SIG-M5 treated with dmso at 0.1 percent for 504 hours (cell line): ENCODE data around the gene GDPD1.
"Not testable (repeated sequence)": the region's sequence is repeated elsewhere in the genome, so short reads cannot be mapped to it uniquely, and the experiment has no call there.

Experiments
- DNase-seq: peaks from one replicate; lab custom pipeline; 2025; ENCODE audit not compliant: unreplicated experiment; lab: John Stamatoyannopoulos, UW

GDPD1 gene

DNA sequence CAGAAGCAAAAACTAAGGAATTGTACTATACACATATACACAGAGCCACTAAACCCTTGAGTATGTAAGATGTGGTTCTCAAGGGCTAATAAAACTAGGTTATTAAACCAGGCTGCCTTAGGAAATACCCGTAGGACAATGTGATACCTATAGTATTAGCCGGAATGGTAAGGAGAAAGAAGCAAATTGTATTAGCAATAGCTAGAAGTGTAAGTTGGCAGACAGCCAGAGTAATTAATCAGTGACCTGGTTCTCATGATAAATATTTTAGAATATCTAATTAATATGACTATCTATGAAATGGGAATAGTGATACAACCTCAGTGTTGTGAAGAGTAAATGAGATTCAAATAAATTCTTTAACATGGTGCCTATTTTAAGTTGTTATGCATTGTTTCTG, 18.6 kb downstream of the GDPD1 start:
- DNase-seq, result no peak

DNA sequence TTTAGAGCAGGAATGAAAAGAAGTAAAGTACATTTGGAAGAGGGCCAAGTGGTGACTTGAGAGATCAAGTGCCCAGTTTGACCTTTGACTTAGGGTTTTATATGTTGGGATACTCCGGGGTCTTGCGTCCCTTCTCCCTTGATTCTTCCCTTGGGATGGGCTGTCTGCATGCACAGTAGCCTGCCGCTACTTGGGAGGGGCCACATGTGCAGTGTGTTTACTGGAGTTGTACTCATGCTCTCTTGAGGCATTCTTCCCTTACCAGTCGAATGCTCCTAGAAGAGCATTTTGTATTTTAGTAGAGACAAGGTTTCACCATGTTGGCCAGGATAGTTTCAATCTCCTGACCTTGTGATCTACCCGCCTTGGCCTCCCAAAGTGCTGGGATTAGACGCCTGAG, 23.8 kb downstream of the GDPD1 start:
- no peak for DNase-seq

DNA sequence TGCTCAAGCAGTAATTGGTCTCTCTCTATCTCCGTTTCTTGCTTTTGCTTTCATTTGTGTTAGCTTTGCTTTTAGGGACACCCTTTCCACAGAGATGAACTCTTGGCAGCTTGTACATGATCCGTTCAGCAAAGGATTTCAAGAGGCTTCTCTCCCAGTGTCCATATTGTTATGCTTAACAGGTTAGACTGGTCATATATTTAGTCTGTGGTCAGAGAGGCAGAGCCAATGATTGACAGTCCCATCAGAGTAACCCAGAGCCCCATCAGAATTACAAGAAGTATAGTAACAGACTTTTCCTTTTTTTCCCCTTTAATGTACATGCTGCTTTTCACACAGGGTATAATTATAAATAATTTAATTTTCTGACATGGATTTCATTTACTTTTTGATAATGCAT, 34.4 kb downstream of the GDPD1 start:
- peak; percentile 18 for DNase-seq

DNA sequence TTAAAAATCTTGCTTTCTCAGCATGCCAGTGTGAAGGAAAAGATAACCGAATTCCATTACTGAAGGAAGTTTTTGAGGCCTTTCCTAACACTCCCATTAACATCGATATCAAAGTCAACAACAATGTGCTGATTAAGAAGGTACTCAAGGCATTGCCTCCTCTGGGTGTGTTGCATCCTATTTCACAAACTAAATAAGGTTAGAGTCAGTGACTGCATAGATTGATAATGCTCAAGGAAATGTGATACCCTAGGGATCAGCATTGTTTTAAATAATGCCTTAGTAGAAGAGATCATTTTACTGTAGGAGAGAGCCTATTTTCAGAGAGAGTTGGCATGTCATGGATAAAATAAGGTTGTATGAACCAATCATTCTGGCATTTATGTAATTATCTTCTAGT, 36.8 kb downstream of the GDPD1 start:
- DNase-seq, result no peak

DNA sequence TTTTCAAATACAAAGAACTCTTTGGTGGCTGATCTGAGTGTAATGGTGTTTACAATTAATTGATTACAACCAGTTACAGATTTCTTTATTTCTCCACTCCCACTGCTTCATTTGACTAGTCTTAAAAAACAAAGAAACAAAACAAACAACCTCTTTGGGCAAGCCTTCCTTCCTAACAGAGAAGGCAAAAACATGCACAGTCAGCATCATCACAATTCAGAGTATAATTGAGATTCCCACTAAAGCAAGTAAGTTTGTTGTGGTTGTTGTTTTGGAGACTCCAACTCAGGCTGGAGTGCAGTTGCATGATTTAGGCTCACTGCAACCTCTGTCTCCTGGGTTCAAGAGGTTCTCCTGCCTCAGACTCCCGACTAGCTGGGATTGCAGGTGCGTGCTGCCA, 40.4 kb downstream of the GDPD1 start:
- DNase-seq, result no peak

DNA sequence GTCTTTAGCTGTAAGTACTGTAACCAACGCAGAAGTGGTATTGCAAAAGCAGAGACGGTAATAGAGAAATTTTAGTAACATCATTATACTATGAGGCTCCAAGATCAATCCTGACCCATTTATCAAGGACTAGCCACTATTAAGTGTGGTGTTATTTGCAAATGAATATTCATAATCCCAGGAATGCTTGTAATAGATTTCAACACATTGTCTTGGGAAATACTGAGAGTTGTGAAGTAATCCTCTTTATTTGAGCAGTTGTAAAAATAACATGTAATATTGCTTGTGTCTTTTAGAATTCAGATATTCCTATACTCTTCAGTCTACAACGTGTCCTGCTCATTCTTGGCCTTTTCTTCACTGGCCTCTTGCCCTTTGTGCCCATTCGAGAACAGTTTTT, 46.4 kb downstream of the GDPD1 start:
- no peak for DNase-seq

DNA sequence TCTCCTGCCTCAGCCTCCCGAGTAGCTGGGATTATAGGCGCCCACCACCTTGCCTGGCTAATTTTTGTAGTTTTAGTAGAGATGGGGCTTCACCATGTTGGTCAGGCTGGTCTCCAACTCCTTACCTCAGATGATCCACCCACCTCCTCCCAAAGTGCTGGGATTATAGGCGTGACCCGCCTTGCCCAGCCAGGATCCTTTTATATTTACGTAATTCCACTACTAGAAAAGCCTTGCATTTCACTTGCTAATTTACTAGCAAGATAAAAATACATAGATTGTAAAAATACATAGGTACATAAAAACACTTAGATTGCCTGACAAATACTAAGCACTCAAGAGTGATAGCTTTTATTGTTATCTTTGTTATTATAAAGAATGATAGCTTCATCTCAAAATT, 47.5 kb downstream of the GDPD1 start:
- DNase-seq, result no peak

DNA sequence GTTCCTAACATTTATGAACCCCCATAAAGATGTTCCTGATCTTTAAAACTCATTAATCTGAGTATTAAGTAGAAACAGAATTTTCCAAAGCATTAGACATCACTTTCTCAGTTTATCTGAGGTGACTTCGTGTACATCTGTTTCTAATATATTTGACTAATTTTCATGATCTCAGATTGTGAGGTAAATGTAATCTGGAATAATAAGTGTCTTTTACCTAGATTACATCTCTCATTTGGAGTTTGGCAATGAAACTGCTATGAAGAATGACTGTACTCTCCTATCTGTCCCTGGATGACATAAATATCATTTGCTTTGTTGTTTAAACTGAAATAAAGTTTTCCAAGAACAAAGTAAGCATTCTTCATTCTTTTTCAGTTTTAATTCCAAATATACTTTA, 55.3 kb downstream of the GDPD1 start:
- DNase-seq, result no peak

DNA sequence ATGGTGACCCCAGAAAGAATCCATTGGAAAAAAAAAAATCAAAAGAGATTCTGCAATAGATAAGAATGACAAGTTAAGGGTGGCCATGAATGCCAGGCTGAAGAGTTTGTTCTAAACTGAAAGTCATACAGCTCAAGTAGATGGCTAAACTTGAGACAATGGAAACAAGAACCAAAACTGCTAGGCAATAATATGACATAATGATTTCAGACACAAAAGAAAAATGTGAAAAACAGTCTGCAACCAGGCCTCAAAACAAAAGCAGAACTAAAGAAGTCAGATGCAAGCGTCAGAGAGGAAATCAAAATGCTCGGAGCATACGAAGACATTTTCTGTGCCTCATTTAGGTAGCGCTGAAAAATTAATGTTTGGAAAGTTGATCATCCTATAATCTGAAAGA, 56.7 kb downstream of the GDPD1 start:
- DNase-seq, result peak; percentile 95

DNA sequence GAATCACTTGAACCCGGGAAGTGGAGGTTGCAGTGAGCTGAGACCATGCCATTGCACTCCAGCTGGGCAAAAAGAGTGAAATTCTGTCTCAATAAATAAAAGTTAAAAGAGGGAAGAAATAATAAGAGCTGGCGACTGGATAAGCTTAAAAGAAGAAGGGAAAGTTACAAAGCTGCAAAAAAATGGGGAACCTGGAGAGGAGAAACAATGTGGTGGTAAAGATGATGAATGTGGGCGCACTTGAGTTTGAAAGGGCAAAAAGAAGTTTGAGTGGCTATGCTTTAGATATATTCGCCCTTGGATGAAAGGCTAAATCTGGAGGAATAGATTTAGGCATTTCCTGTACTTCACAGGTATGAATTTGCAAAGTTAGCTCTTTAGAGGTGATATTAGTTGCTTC, 58.1 kb downstream of the GDPD1 start:
- peak; percentile 69 for DNase-seq

DNA sequence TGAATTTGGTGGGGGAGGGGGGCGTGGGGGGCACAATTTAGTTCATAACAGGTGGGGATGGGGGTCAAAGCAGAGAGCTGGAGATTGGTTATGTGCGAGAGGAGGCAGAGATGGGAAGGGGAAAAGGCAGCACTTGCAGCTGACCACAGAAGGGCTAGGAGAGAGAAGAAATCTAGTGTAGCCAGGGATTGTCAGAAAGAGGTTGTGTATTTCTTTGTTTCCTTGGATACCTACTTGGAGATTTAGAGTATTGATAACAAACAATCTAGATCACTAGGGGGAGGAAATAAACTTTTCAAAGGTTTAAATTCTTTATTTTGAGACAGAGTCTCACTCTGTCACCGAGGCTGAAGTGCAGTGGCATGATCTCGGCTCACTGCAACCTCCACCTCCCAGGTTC, 64.0 kb downstream of the GDPD1 start:
- no peak for DNase-seq

DNA sequence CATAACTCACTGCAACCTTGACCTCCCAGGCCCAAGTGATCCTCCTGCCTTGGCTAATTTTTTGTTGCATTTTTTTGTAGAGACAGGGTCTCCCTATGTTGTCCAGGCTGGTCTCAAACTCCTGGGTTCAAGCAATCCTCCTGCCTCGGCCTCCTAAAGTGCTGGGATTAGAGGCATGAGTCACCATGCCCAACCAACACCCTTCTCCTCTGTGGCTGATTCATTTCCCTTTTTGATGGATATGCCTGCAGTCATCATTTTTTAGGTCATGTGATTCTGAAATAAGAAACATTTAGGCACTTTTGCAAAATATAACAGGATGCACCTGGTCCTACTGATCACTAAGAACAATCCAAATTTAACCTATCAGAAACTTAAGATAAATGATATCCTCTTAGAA, 67.1 kb downstream of the GDPD1 start:
- DNase-seq, result peak; percentile 76

DNA sequence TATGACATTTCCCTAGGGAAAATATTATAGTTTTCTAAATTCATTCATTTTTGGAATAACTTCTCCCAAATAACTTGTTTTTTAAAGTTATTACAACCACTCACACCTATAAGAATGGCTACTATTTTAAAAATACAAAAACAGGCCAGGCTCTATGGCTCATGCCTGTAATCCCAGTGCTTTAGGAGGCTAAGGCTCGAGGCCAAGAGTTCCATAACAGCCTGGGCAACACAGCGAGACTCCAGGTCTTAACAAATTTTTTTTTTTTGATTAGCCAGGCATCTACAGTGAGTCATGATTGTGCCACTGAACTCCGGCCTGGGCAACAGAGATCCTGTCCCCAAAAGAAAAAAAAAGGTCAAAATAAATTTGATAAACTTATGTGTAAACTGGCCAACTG, 67.6 kb downstream of the GDPD1 start:
- DNase-seq, result no peak

DNA sequence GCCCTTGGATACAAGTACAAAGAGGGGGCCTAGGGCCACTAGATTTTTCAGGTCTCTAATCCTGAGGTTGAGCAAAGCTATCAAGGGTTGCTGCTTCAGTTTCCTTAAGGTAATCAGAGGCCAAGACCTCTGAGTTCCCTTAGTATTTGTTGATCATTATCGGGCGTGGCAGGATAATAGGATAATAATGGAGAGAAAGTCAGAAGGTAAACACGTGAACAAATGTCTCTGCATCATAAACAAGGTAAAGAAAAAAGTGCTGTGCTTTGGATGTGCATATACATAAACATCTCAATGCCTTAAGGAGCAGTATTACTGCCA, 69.6 kb downstream of the GDPD1 start:
- DNase-seq, result no peak

DNA sequence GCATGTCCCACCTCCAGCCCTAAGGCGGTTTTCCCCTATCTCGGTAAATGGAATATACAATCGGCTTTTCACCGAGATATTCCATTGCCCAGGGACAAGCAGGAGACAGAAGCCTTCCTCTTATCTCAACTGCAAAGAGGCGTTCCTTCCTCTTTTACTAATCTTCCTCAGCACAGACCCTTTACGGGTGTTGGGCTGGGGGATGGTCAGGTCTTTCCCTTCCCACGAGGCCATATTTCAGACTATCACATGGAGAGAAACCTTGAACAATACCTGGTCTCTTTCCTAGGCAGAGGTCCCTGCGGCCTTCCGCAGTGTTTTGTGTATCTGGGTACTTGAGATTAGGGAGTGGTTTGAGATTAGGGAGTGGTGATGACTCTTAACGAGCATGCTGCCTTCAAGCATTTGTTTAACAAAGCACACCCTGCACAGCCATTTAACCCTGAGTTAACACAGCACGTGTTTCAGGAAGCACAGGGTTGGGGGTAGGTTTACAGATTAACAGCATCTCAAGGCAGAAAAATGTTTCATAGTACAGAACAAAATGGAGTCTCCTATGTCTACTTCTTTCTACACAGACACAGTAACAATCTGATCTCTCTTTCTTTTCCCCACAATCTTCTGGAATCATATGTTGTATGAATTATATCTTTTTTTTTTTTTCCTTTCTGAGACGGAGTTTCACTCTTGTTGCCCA, 70.1 kb downstream of the GDPD1 start:
- not testable (repeated sequence) for DNase-seq

DNA sequence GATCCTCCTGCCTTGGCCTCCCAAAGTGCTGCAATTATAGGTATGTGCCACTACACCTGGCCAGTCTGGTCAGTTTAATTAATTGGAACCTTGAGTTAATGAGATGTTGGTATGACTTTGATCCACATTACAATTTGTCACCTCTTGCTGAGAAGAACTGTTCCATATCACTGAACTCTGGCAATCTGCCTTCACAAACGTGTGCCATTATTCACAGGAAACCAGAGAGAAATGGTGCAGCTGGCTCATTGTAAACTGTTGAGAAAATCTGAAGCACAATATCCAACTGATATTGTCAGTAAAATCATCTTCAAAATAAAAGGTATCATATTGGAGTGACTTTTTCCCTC, 71.8 kb downstream of the GDPD1 start:
- no peak for DNase-seq

DNA sequence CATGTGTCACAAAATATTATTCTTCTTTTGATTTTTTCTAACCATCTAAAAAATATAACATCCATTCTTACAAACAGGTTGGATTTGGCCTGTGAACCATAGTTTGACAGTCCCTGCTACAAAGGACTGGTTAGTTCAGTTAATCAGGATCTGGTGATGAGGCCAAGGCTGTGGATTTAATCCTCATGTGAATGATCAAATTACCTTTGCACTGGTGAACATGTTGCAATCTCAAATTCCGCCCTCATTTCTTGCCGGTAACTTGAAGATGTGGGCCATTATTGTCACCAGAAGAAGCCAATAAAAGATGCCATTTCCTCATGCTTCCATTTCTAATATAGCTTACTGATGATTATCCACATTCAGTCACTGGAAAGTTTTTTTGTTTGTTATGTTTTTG, 75.9 kb downstream of the GDPD1 start:
- DNase-seq, result peak; percentile 62

DNA sequence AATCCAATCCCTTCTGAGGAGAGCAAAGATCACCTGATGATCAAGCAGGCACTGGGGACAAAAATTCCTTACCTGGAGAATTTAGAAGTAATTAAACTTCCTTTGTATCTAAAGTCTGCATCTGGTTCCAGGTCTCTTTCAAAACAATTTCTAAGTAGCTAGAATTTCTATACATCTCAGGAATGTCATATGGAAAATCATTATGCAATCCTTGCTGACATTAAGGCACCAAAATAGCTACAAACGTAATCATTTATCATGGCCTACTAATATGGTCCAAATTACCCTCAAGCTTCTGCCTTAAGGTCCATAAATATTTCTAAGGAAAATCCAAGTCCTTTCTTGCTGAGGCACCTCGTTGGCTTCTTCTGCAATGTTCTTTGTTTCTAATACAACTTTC, 78.2 kb downstream of the GDPD1 start:
- no peak for DNase-seq

DNA sequence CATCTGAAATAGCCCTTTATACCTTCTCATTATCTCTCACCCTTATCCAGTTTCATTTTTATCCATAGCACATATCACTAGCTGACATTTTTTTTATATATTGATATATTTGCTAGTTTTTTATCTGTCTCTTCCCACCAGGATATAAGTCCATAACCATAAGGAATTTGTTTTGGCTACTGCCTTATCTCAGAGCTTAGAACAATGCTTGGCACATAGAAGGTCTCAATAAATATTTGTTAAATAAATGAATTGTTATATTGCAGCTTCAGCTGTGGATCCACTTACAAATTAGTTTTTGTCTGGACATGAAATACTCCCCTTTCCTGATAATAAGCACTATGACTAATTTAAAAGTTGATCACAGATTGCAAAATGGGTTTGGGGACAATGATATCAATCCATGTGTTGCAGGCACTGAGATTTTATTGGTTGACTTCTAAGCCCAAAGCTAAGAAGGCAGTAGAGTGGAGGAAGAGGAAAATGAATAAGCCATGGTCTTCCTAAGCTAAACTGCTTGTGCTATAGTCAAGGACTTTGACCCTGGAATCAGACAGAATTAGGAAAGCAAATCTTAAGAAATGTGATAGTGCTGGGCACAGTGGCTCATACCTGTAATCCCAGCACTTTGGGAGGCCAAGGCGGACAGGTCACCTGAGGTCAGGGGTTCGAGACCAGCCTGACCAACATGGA, 79.2 kb downstream of the GDPD1 start:
- DNase-seq, result no peak

DNA sequence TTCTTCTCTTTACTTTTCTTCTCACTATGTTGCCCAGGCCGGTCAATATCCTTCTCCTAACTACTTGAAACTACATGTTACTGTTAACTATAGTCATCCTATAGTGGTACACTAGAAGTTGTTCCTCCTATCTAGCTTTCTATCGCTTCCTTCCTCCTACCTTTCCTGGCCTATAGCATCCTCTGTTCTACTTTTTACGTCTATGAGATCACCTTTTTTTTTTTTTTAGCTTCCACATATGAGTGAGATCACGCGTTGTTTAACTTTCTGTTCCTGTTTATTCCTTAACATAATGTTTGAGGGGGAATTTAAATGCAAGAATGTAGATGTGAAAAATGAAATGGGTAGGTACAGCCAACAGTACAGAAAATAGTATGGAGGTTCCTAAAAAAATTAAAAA, 80.6 kb downstream of the GDPD1 start:
- DNase-seq, result peak; percentile 54

DNA sequence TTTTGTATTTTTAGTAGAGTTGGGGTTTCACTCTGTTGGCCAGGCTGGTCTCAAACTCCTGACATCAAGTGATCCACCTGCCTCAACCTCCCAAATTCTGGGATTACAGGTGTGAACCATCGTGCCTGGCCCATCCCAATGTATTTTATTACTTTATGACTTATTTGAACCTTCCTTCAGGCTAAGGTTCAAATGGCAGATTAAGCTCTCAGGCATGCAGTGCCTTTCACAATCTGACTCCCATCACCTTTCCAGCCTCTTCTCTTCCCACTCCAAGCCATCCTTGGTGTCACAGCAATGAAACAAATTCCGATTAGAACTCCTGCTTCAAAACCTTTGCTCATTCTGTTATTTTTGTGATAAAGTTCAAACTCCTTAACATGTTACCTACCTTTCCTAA, 84.5 kb downstream of the GDPD1 start:
- no peak for DNase-seq

DNA sequence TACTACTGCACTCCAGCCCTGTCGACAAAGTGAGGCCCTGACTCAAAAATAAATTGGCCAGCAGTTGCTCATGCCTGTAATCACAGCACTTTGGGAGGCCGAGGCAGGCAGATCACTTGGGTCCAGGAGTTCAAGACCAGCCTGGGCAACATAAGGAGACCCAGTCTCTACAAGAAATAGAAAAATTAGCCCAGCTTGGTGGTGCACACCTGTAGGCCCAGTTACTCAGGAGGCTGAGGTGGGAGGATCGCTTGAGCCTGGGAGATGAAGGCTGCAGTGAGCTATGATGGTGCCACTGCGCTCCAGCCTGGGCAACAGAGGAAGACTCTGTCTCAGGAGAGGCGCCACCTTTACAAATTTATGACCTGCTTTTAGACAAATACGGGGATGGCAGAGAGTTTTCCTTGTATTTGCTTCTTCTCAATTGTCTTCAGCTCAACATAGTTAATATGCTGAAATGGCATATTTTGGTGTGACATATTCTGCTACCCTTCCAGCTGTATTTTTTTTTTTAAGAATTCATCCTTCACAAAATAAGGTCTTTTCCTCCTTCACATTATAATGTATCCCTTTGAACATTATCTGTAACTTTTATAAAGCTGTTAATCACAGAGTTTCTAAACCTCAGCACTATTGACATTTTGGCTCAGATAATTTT, 90.1 kb downstream of the GDPD1 start:
- no peak for DNase-seq

DNA sequence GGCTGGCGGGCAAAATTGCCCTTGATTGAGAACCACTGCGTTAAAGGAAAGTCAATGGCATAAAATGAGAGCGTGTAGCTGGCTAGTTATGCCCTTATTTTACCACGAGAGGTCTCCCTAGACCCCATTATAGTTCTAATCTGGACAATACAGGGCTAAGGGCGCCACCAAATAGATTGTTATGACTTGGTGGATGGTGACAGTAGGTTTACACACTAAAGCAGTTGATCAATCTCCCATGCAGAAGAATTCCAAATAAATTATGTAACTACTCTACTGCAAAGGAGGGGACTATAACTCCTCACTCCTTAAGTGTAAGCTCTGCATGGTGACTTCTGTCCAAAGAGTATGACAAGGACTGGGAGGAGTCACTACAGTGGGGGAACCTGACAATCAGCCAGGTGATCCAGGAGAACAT, 90.7 kb downstream of the GDPD1 start:
- DNase-seq, result peak; percentile 87
